ENCODE measurements around the gene SCN11A. TPM values are rescaled to one million over a fixed set of nuclear protein-coding genes. Genes with fewer than 3 reads are reported as not detected.

Gene SCN11A
- total RNA-seq, 1 donor from 2014 or later, result 0.04 TPM

- peaks cover 7% of the 10 kb centered on the region for H3K36me3 ChIP-seq (ENCODE audit: control insufficient read depth, insufficient read depth, low read length)
- TF ChIP-seq, protein P1, sequence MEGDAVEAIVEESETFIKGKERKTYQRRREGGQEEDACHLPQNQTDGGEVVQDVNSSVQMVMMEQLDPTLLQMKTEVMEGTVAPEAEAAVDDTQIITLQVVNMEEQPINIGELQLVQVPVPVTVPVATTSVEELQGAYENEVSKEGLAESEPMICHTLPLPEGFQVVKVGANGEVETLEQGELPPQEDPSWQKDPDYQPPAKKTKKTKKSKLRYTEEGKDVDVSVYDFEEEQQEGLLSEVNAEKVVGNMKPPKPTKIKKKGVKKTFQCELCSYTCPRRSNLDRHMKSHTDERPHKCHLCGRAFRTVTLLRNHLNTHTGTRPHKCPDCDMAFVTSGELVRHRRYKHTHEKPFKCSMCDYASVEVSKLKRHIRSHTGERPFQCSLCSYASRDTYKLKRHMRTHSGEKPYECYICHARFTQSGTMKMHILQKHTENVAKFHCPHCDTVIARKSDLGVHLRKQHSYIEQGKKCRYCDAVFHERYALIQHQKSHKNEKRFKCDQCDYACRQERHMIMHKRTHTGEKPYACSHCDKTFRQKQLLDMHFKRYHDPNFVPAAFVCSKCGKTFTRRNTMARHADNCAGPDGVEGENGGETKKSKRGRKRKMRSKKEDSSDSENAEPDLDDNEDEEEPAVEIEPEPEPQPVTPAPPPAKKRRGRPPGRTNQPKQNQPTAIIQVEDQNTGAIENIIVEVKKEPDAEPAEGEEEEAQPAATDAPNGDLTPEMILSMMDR (IDR thresholded peaks at IDR 0.05; ENCODE audit: insufficient read depth, low read length, poor library complexity, severe bottlenecking), result no peak
- DNase-seq (ENCODE audit: low read depth), result no peak
- H3K4me3 ChIP-seq (ENCODE audit: low read depth, low read length), result no peak overlapping the region
- no peaks in the 10 kb centered on the region for H3K27me3 ChIP-seq (ENCODE audit: control insufficient read depth, insufficient read depth, low read length)
Measured at GRCh38 chr3:39090922-39091321, 39.2 kb upstream of the SCN11A start.

DNA sequence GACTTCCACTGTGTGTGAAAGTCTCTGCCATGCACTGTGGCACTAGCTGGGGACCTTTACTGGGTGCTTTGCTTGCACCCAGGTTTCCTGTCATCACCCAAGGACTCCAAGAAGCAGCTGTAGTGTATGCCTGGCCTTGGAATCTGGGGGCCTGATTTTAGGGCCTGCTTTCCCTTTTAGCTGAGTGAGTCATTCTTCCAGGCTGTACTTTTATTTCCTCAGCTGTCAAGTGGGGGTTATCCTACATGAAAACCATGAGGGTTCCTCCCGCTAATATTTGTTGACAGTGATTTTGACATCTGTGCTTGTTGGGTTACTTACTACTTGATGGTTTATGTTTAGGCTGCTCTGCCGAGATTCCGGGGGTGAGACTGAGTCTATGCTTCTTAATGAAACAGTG lies 37.1 kb upstream of the SCN11A start:
- DNase-seq (ENCODE audit: low read depth), result no peak
- no peak overlapping the region for H3K4me3 ChIP-seq (ENCODE audit: low read depth, low read length)
- H3K36me3 ChIP-seq (ENCODE audit: control insufficient read depth, insufficient read depth, low read length), result peaks cover 6% of the 10 kb centered on the region
- TF ChIP-seq, protein P1 (IDR thresholded peaks at IDR 0.05; ENCODE audit: insufficient read depth, low read length, poor library complexity, severe bottlenecking), result no peak
- H3K27me3 ChIP-seq (ENCODE audit: control insufficient read depth, insufficient read depth, low read length), result no peaks in the 10 kb centered on the region

GRCh38 chr3:39088456-39088855 lies 36.7 kb upstream of the SCN11A start:
- TF ChIP-seq, protein P1 (IDR thresholded peaks at IDR 0.05; ENCODE audit: insufficient read depth, low read length, poor library complexity, severe bottlenecking), result no peak
- Histone ChIP-seq H3K27me3 (ENCODE audit: control insufficient read depth, insufficient read depth, low read length) (no peaks in the 10 kb centered on the region), H3K36me3 (ENCODE audit: control insufficient read depth, insufficient read depth, low read length) (peaks cover 6% of the 10 kb centered on the region), H3K4me3 (ENCODE audit: low read depth, low read length) (no peak overlapping the region)
- DNase-seq (ENCODE audit: low read depth), result no peak

DNA sequence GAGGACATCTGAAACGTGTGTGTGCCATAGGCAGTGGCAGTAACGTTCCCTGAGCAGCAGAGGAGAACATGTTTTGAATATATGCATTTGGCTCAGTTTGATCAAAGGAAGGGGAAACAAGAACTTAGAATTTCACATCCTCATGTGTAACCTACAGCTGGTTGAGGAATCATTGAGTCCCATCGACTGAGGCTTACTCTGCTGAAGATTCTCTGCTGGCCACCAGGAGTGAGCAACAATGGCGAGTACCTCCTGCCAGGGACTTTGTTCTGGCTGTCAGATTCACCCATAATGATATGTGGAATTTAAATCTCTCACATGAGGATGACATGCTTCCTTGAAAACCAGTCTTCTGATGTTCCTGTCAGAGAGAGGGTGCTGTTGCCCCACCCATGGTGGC lies 34.4 kb upstream of the SCN11A start:
- no peak for DNase-seq (ENCODE audit: low read depth)
- TF ChIP-seq, protein P1 (IDR thresholded peaks at IDR 0.05; ENCODE audit: insufficient read depth, low read length, poor library complexity, severe bottlenecking), result no peak
- peaks cover 6% of the 10 kb centered on the region for H3K36me3 ChIP-seq (ENCODE audit: control insufficient read depth, insufficient read depth, low read length)
- no peak overlapping the region for H3K4me3 ChIP-seq (ENCODE audit: low read depth, low read length)
- no peaks in the 10 kb centered on the region for H3K27me3 ChIP-seq (ENCODE audit: control insufficient read depth, insufficient read depth, low read length)

DNA sequence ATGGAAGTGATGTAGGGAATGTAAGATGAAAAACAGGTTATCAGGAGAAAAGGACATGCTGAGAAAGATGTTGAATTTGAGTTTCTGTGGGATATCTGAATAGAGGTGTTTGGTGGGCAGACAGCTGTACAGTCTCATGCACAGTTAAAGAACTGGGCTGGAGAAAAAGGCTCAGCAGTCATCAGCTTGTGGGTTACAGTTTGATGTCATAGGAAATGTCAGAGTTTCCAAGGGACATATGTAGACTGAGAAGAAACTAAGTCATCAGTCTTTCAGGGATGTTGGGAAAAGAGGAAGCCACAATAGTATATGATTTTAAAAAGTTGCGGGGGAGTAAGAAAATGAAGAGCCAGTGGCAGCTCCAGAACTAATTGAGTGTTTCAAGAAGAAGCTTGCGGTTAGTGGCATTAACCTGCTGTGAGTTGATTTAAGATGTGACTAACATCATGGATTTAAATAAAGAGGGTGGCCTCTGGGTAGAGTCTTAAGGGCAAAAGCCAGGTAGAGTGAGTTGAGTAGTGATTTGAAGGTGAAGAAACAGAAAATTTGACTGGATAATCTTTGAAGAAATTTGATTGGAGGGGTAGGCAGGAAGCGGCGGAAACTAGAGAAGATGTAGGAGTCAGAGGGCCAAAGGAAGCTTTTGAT lies 31.0 kb upstream of the SCN11A start:
- TF ChIP-seq, protein P1 (IDR thresholded peaks at IDR 0.05; ENCODE audit: insufficient read depth, low read length, poor library complexity, severe bottlenecking), result no peak
- Histone ChIP-seq H3K36me3 (ENCODE audit: control insufficient read depth, insufficient read depth, low read length) (peaks cover 7% of the 10 kb centered on the region), H3K27me3 (ENCODE audit: control insufficient read depth, insufficient read depth, low read length) (no peaks in the 10 kb centered on the region), H3K4me3 (ENCODE audit: low read depth, low read length) (no peak overlapping the region)
- no peak for DNase-seq (ENCODE audit: low read depth)

- Histone ChIP-seq H3K4me3 (ENCODE audit: low read depth, low read length) (no peak overlapping the region), H3K36me3 (ENCODE audit: control insufficient read depth, insufficient read depth, low read length) (peaks cover 1% of the 10 kb centered on the region), H3K27me3 (ENCODE audit: control insufficient read depth, insufficient read depth, low read length) (no peaks in the 10 kb centered on the region)
- no peak for DNase-seq (ENCODE audit: low read depth)
- TF ChIP-seq, protein P1 (IDR thresholded peaks at IDR 0.05; ENCODE audit: insufficient read depth, low read length, poor library complexity, severe bottlenecking), result no peak
Measured at GRCh38 chr3:39080026-39080425, 28.3 kb upstream of the SCN11A start.

All from kidney epithelial cell (primary cell).